ENCODE measurements around the gene UGCG.

- no peak for TF ChIP-seq CTCF (IDR thresholded peaks at IDR 0.05)
- no peak for TF ChIP-seq POLR2A (IDR thresholded peaks at IDR 0.05)
These were observed 53.3 kb downstream of the UGCG start for GRCh38 chr9:111949919-111950318.

Measured in lower leg skin (tissue), 3 donors.